DMS153 treated with DMSO at 0.1 percent for 48 hours (cell line): ENCODE data around the gene PIP5K1B.

Experiments
- DNase-seq: peaks from one replicate; lab custom pipeline; 2025; ENCODE audit not compliant: unreplicated experiment; lab: John Stamatoyannopoulos, UW

PIP5K1B gene

GRCh38 chr9:68707801-68708488, 2.9 kb downstream of the PIP5K1B start:
- DNase-seq, result no peak

- no peak for DNase-seq
Measured at GRCh38 chr9:68708513-68708912, 3.5 kb downstream of the PIP5K1B start.

GRCh38 chr9:68709291-68710110, 4.5 kb downstream of the PIP5K1B start:
- no peak for DNase-seq

- no peak for DNase-seq
Measured at GRCh38 chr9:68710111-68710471, 5.1 kb downstream of the PIP5K1B start.

- no peak for DNase-seq
Measured at GRCh38 chr9:68711281-68711680, 6.2 kb downstream of the PIP5K1B start.

GRCh38 chr9:68711932-68712331, 6.9 kb downstream of the PIP5K1B start:
- no peak for DNase-seq

- DNase-seq, result no peak
Measured at GRCh38 chr9:68714416-68715180, 9.6 kb downstream of the PIP5K1B start.

GRCh38 chr9:68715181-68715456, 10.1 kb downstream of the PIP5K1B start:
- no peak for DNase-seq

- DNase-seq, result no peak
Measured at GRCh38 chr9:68717552-68718443, 12.8 kb downstream of the PIP5K1B start.

GRCh38 chr9:68719847-68720246, 14.8 kb downstream of the PIP5K1B start:
- DNase-seq, result no peak

GRCh38 chr9:68720656-68721313, 15.7 kb downstream of the PIP5K1B start:
- DNase-seq, result no peak

GRCh38 chr9:68721666-68722330, 16.8 kb downstream of the PIP5K1B start:
- no peak for DNase-seq

GRCh38 chr9:68725070-68725469, 20.0 kb downstream of the PIP5K1B start:
- DNase-seq, result no peak

- no peak for DNase-seq
Measured at GRCh38 chr9:68726489-68726888, 21.4 kb downstream of the PIP5K1B start.

- no peak for DNase-seq
Measured at GRCh38 chr9:68727636-68728035, 22.6 kb downstream of the PIP5K1B start.

GRCh38 chr9:68728731-68729130, 23.7 kb downstream of the PIP5K1B start:
- no peak for DNase-seq

GRCh38 chr9:68730570-68731235, 25.7 kb downstream of the PIP5K1B start:
- DNase-seq, result no peak

- DNase-seq, result no peak
Measured at GRCh38 chr9:68731857-68732256, 26.8 kb downstream of the PIP5K1B start.

GRCh38 chr9:68732405-68733020, 27.5 kb downstream of the PIP5K1B start:
- DNase-seq, result no peak
